HG02970 (cell line): ENCODE measurements around the gene BIN2.

Source experiments
- ATAC-seq: cut with Tn5 transposase; IDR thresholded peaks from one replicate; pipeline ENCODE4 v1.9.1; 2021; ENCODE audit warnings: mild to moderate bottlenecking, moderate library complexity, moderate number of reproducible peaks; ENCODE audit not compliant: unreplicated experiment, low FRiP score

BIN2 gene

GRCh38 chr12:51323966-51324895 lies at the start of gene BIN2:
Gene BIN2 (minus strand): TSS chr12:51324174. CDS start chr12:51324102, 72 bp downstream.
- ATAC-seq: no peak

GRCh38 chr12:51373187-51373586 lies 49.2 kb upstream of the BIN2 start:
- no peak for ATAC-seq

- no peak for ATAC-seq
These were observed 48.0 kb upstream of the BIN2 start for GRCh38 chr12:51372021-51372420.

- no peak for ATAC-seq
These were observed 47.5 kb upstream of the BIN2 start for GRCh38 chr12:51371295-51371953.

DNA sequence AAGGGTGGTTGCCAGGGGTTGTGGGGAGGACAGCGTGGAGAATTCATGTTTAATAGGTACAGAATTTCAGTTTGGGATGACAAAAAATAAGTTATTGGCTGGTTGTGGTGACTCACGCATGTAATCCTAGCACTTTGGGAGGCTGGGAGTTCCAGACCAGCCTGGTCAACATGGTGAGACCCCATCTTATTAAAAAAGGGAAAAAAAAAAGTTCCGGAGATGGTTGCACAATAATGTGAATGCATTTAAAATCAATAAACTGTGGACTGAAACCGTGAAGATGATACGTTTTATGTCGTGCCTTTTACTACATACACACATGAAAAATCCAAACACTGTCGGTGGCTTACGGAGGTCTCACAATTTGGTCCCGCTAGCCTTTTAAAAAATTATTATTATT lies 46.7 kb upstream of the BIN2 start:
- ATAC-seq: no peak

DNA sequence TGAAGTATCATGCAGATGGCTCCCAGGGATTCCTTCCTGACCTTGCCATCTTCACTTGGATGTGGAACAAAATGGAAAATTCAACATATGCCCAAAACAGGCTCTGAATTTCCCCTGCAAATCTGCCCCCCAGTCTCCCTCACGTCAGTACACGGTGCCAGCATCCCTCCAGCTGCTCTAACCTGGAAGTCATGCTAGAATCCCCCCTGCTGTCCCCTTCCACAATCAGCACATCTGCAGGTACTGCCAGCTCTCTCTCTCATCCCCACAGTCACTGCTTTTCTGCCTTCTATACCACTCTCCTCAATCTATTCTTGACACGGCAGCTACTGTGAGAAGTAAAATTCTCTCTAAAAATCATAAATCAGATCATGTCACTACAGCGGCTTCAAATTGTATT lies 45.6 kb upstream of the BIN2 start:
- no peak for ATAC-seq

- peak; percentile 96 for ATAC-seq
These were observed 44.9 kb upstream of the BIN2 start for GRCh38 chr12:51368640-51369517.

- ATAC-seq: no peak
These were observed 41.3 kb upstream of the BIN2 start for GRCh38 chr12:51365276-51365675.

- ATAC-seq: no peak
These were observed 40.0 kb upstream of the BIN2 start for GRCh38 chr12:51364001-51364400.

- ATAC-seq: no peak
These were observed 38.9 kb upstream of the BIN2 start for GRCh38 chr12:51362747-51363342.

DNA sequence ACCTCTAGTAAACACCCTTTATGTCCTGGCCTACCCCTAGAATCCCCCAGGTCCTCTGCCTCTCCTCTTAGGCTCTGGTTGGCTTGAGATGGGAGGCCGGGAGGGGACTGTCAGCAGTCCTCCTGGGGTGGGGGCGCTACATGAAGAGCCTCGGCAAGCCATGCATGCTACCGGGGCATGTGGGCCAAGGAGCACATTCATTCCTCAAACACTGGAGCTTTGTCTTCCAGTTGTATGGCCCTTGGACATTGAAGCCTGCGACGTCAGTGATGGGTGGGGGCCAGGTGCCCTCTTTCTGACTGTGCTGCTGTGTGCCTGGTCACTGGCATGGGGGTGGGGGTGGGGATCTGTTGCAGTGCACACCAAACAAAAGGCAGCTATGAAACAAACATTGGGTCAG lies 38.3 kb upstream of the BIN2 start:
- no peak for ATAC-seq

DNA sequence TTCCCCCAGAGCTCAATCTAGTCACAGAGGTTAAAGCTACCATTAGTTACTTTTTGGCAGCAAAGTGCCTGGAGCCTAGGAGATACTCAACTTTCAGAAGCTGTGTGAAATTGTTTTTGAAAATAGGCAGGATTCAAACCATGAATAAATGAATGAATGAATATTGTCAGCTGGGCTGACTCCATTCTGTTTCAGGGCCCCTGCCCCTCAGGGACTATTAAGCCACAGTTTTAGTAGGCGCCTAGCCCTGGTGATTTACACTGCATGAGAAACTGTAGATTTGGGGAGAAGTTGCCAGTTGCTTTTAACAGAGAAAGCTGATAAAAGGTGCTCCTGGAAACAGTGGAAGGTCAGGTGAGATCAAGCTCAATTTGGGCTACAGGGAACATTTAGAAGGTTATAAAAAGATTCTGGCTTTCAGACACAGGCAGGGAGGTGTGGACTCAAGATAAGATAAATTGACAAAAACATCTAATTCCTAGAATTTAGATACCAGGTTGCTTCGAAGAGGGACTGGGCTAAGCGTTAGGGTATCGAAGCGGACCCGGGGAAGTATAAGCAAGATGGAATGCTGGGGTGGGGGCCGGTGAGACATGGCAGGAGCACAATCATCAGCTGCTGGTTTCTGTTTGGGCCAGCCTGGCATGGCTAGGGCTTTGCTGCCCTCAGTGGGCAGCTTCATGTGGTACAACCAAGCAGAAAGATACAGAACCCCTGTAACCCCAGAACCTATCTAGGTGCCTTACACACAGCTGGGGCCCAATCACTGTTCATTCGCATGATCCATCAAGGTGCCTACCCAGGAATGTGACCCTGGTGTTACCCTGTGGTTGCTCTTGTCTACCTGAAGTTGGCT lies 37.4 kb upstream of the BIN2 start:
- no peak for ATAC-seq

- ATAC-seq: no peak
These were observed 36.3 kb upstream of the BIN2 start for GRCh38 chr12:51360315-51360714.

GRCh38 chr12:51359851-51360250 lies 35.9 kb upstream of the BIN2 start:
- ATAC-seq: no peak

DNA sequence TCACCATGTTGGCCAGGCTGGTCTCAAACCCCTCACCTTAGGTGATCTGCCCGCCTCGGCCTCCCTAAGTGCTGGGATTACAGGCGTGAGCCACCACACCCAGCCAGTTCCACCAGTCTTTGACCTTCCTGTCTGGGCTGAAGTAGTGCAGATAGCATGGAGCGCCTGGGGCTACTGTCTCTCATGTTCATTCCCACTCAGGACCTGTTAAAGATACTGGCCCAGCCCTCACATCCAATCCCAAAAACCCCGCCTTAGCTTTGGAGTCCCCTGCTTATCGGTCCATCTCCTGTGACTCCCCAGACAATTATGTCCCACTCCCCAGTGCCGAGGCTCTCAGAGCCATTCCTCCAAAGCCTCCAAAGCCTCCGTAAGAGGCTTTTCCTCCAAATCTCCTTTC lies 34.5 kb upstream of the BIN2 start:
- no peak for ATAC-seq

DNA sequence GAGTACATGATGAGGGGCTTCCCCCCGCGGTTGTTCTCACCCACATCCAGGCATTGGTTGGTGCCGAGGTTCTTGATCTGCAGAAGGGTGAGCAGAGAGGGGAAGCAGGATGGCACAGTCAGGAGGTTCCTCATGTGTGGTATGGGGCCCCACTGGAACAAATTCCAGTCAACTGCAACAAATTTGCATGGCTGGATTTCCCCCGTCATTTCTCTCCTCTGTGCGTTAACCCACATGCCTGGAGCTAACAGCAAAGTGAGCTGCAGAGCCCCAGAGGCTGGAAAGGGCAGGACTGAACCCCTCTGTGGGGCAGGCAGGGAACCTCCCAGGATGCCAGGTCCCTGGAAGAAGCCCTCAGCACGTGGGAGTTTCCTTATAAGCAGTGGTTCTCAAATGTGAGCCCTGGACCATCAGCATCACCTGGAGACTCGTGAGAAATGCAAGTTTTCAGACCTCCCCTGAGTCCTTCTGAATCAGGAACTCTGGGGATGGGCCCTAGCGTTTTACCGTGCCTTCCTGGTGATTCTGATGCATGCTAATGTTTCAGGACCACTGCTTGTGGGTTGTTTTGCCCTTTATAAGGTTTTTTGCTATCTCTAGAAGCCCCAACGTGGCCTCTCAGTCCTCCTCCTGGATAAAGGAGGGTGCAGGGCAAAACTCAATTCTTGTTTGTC lies 33.5 kb upstream of the BIN2 start:
- no peak for ATAC-seq

DNA sequence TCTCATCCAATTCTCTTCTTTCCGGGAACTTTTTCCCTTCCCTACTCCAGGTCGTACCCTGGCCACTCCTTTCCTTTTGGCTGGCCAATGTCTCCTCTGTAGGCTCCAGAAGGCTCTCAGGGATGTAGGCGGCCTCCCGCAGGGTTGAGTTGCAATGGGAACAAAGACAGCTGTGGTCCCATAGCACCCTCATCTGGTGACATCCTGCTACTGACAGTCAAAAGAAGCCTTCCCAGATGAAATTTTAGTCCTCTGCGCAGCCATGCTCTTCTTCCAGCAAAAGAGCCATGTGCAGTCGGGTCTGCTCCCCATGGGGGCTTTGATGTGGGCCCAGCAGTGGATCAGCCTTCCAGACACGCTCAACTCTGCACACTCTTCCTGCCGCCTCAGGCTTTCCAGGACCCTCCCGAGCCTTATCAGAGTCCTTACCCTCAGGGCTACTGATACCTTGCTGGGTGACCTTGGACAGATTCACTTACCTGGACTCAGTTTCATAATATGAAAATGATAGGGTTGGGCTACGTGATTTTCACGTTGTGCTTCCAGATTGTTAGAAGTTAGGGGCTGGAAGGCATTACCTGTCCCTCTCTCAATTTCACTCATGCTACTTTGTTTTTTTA lies 28.0 kb upstream of the BIN2 start:
- ATAC-seq: no peak

GRCh38 chr12:51349026-51349425 lies 25.1 kb upstream of the BIN2 start:
- no peak for ATAC-seq

- no peak for ATAC-seq
These were observed 24.1 kb upstream of the BIN2 start for GRCh38 chr12:51348116-51348515.
